H9 (cell line): ENCODE data around the gene GABBR2. TPM values are rescaled to one million over a fixed set of nuclear protein-coding genes. Genes with fewer than 3 reads are reported as not detected.

Source experiments
- DNase-seq: peaks from one replicate; pipeline ENCODE4 v3.0.0-alpha.2; 2017
- H2AFZ ChIP-seq: one replicate; pipeline ENCODE4 v1.6.1; 2013; ENCODE audit warnings: mild to moderate bottlenecking, low read length, control low read depth, moderate library complexity
- H2AK5ac ChIP-seq: 2 replicates; pipeline ENCODE4 v1.6.1; 2013; ENCODE audit warnings: low read length, control low read depth, mixed read lengths; ENCODE audit not compliant: insufficient read length
- H2BK120ac ChIP-seq: one replicate; pipeline ENCODE4 v1.6.1; 2013; ENCODE audit warnings: low read depth, mild to moderate bottlenecking, low read length, control low read depth, inconsistent platforms; ENCODE audit not compliant: poor library complexity, severe bottlenecking
- H2BK12ac ChIP-seq: 2 replicates; pipeline ENCODE4 v1.6.1; 2013; ENCODE audit warnings: low read length, control low read depth, mixed read lengths, low read depth; ENCODE audit not compliant: insufficient read length
- H2BK15ac ChIP-seq: 2 replicates; pipeline ENCODE4 v1.6.1; 2013; ENCODE audit warnings: low read depth, low read length, control low read depth
- H2BK20ac ChIP-seq: one replicate; pipeline ENCODE4 v1.6.1; 2013; ENCODE audit warnings: low read depth, mild to moderate bottlenecking, low read length, control low read depth, inconsistent platforms; ENCODE audit not compliant: poor library complexity, severe bottlenecking
- H2BK5ac ChIP-seq: 2 replicates; pipeline ENCODE4 v1.6.1; 2013; ENCODE audit warnings: low read length, control low read depth, mixed read lengths; ENCODE audit not compliant: insufficient read length
- H3K14ac ChIP-seq: 2 replicates; pipeline ENCODE4 v1.6.1; 2013; ENCODE audit warnings: low read length, control low read depth; ENCODE audit not compliant: insufficient read depth
- H3K18ac ChIP-seq: 2 replicates; pipeline ENCODE4 v1.6.1; 2013; ENCODE audit warnings: low read depth, mild to moderate bottlenecking, mixed read lengths, low read length, control low read depth; ENCODE audit not compliant: insufficient read length
- H3K23ac ChIP-seq: 2 replicates; pipeline ENCODE4 v1.6.1; 2013; ENCODE audit warnings: low read length, control low read depth, mixed read lengths, low read depth; ENCODE audit not compliant: insufficient read length
- H3K23me2 ChIP-seq: 2 replicates; pipeline ENCODE4 v1.6.1; 2013; ENCODE audit warnings: low read depth, mild to moderate bottlenecking, mixed read lengths, low read length, control low read depth; ENCODE audit not compliant: insufficient read length, poor library complexity, severe bottlenecking
- H3K27ac ChIP-seq: 2 replicates; pipeline ENCODE4 v1.5.1; 2013; ENCODE audit warnings: low read length, control low read depth, mixed read lengths, low read depth; ENCODE audit not compliant: insufficient read length
- H3K27me3 ChIP-seq: 2 replicates; pipeline ENCODE4 v1.6.1; 2013; ENCODE audit warnings: low read length, control low read depth, inconsistent platforms; ENCODE audit not compliant: insufficient read depth
- H3K4ac ChIP-seq: 2 replicates; pipeline ENCODE4 v1.6.1; 2013; ENCODE audit warnings: low read depth, mild to moderate bottlenecking, control low read depth, inconsistent platforms, low read length, moderate library complexity
- H3K4me1 ChIP-seq: 2 replicates; pipeline ENCODE4 v1.6.1; 2013; ENCODE audit warnings: low read length, control low read depth, inconsistent platforms; ENCODE audit not compliant: insufficient read depth
- H3K4me2 ChIP-seq: 2 replicates; pipeline ENCODE4 v1.6.1; 2013; ENCODE audit warnings: low read length, control low read depth, mixed read lengths; ENCODE audit not compliant: insufficient read length, insufficient read depth
- H3K56ac ChIP-seq: 2 replicates; pipeline ENCODE4 v1.6.1; 2013; ENCODE audit warnings: low read depth, mild to moderate bottlenecking, mixed read lengths, low read length, control low read depth; ENCODE audit not compliant: insufficient read length
- H3K79me1 ChIP-seq: 2 replicates; pipeline ENCODE4 v1.6.1; 2013; ENCODE audit warnings: low read depth, mild to moderate bottlenecking, moderate library complexity, low read length, control low read depth, inconsistent platforms; ENCODE audit not compliant: insufficient read depth, poor library complexity, severe bottlenecking
- H3K79me2 ChIP-seq: 2 replicates; pipeline ENCODE4 v1.6.1; 2013; ENCODE audit warnings: low read length, control low read depth, inconsistent platforms; ENCODE audit not compliant: insufficient read depth
- H3K9ac ChIP-seq: 2 replicates; pipeline ENCODE4 v1.6.1; 2013; ENCODE audit warnings: low read length, control low read depth, mixed read lengths; ENCODE audit not compliant: insufficient read length; ENCODE audit errors: extremely low read depth
- H3K9me3 ChIP-seq: one replicate; pipeline ENCODE4 v1.6.1; 2013; ENCODE audit warnings: low read depth, low read length, inconsistent platforms; ENCODE audit not compliant: control insufficient read depth
- H3T11ph ChIP-seq: one replicate; pipeline ENCODE4 v1.6.1; 2013; ENCODE audit warnings: mild to moderate bottlenecking, low read length, control low read depth, inconsistent platforms
- H4K20me1 ChIP-seq: one replicate; pipeline ENCODE4 v1.6.1; 2013; ENCODE audit not compliant: control insufficient read depth, insufficient read length, insufficient read depth
- H4K5ac ChIP-seq: 2 replicates; pipeline ENCODE4 v1.6.1; 2013; ENCODE audit warnings: low read depth, mild to moderate bottlenecking, mixed read lengths, low read length, control low read depth; ENCODE audit not compliant: insufficient read length
- H4K8ac ChIP-seq: replicated peaks from 2 replicates; pipeline ENCODE4 v1.6.1; 2013; ENCODE audit warnings: low read length, control low read depth, mixed read lengths, low read depth; ENCODE audit not compliant: insufficient read length
- H4K91ac ChIP-seq: 2 replicates; pipeline ENCODE4 v1.6.1; 2013; ENCODE audit warnings: low read depth, mild to moderate bottlenecking, moderate library complexity, mixed read lengths, low read length, control low read depth; ENCODE audit not compliant: insufficient read length
- H3K27ac Mint-ChIP-seq, 3 experiments: 2 replicates in 2 of 3; 3 replicates in 1 of 3; pipeline ENCODE4 v1.8.0; 2020 to 2021; ENCODE audit warnings: mixed read lengths in 3 of 3, mild to moderate bottlenecking in 1 of 3, moderate library complexity in 1 of 3
- H3K27me3 Mint-ChIP-seq: 2 replicates; pipeline ENCODE4 v1.8.0; 2021; ENCODE audit warnings: low read depth, mild to moderate bottlenecking, moderate library complexity, mixed read lengths
- H3K36me3 Mint-ChIP-seq, 3 experiments: 2 replicates in 2 of 3; 3 replicates in 1 of 3; pipeline ENCODE4 v1.8.0; 2020 to 2021; ENCODE audit warnings: low read depth in 3 of 3, mixed read lengths in 3 of 3; ENCODE audit not compliant: insufficient read depth in 1 of 3
- H3K4me1 Mint-ChIP-seq, 2 experiments: 2 replicates each; pipeline ENCODE4 v1.8.0; 2020; ENCODE audit warnings: mixed read lengths in 2 of 2
- H3K4me3 Mint-ChIP-seq, 2 experiments: 2 replicates in 1 of 2; 3 replicates in 1 of 2; pipeline ENCODE4 v1.8.0; 2020 to 2021; ENCODE audit warnings: mild to moderate bottlenecking in 2 of 2, mixed read lengths in 2 of 2, moderate library complexity in 1 of 2
- H3K9me3 Mint-ChIP-seq, 2 experiments: 2 replicates in 1 of 2; 3 replicates in 1 of 2; pipeline ENCODE4 v1.8.0; 2020; ENCODE audit warnings: mild to moderate bottlenecking in 2 of 2, mixed read lengths in 2 of 2, moderate library complexity in 1 of 2
- WGBS: extraction: QIAGEN DNeasy Blood & Tissue Kit; methylation state at CpG from one replicate; pipeline ENCODE4 v1.1.7; 2013; ENCODE audit warnings: missing lambda C conversion rate, low lambda C conversion rate, mixed read lengths; ENCODE audit not compliant: insufficient read length; ENCODE audit errors: extremely low coverage; 5-methylcytosine and 5-hydroxymethylcytosine counted together
- total RNA-seq: library from RNA; stranded (reverse); gene quantifications from 2 replicates; pipeline ENCODE4 v1.2.1, GENCODE V29; 2021
- TF ChIP-seq, protein P1 (sequence below): fragments of 200-600 bp; sonication (generic); conservative IDR thresholded peaks from 3 replicates; pipeline ENCODE4 v1.8.0; 2021; ENCODE audit warnings: antibody characterized with exemption, mild to moderate bottlenecking

Gene GABBR2
- total RNA-seq, 1 experiment from 2014 or later = 0.66 TPM

DNA sequence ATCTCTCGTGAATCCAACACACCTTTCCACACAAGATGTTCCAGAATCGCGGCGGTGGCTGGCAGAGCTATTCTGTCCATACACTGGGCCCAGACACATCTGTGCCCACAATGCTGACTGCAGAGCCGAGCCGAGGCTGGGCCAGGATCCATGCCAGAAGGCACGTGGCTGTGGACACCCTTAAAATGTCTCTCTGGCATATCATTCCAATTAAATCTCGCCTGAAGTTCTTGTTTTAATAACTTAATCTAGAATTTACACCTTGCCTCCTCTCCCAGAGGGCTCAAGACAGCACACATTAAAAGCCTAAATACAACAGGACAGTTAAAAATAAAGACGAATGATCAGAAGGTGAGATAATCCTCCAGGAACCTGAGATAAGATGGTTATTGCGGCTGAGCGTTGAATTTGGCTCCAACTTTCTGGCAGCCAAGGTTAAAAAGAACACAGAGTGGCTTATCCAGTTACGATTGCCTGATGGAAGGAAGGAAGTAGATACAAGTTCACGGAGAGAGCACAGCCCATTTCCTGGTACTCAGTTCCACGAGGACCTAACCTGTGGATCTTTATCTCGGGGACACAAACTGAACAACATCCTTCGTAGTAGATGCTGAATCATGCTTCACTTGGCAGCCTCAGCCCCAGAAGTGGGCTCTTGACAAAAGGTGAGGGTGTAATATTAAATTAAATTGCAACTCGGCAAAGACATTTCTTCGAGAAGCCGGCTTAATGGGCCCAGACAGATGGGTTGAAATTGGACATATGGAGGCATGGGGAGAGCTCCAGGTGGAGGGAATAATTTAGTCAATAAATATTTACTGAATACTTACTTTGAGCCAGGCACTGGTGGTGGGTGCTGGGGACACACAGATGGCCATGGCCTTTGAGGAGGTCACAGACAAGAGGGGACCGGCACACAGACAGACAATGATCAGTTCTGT is 367.3 kb downstream of the GABBR2 start:
- H2BK5ac ChIP-seq = no peak overlapping the region
- no peak overlapping the region for H2BK12ac ChIP-seq
- no peaks in the 10 kb centered on the region for H3K4me1 ChIP-seq
- H3K9ac ChIP-seq = no peak overlapping the region
- no peaks in the 10 kb centered on the region for H3K9me3 ChIP-seq
- no peak overlapping the region for H3K14ac ChIP-seq
- H3K23me2 ChIP-seq = no peaks in the 10 kb centered on the region
- TF ChIP-seq, protein P1, sequence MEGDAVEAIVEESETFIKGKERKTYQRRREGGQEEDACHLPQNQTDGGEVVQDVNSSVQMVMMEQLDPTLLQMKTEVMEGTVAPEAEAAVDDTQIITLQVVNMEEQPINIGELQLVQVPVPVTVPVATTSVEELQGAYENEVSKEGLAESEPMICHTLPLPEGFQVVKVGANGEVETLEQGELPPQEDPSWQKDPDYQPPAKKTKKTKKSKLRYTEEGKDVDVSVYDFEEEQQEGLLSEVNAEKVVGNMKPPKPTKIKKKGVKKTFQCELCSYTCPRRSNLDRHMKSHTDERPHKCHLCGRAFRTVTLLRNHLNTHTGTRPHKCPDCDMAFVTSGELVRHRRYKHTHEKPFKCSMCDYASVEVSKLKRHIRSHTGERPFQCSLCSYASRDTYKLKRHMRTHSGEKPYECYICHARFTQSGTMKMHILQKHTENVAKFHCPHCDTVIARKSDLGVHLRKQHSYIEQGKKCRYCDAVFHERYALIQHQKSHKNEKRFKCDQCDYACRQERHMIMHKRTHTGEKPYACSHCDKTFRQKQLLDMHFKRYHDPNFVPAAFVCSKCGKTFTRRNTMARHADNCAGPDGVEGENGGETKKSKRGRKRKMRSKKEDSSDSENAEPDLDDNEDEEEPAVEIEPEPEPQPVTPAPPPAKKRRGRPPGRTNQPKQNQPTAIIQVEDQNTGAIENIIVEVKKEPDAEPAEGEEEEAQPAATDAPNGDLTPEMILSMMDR = no peak
- no peak overlapping the region for H3K27ac ChIP-seq
- Mint-ChIP-seq H3K36me3 (no peaks in the 10 kb centered on the region), H3K9me3 (peaks cover 0 to 6% of the 10 kb centered on the region in 2 experiments; a peak in 3 of 5 replicates), H3K4me3 (no peak overlapping the region), H3K27ac (no peak overlapping the region), H3K27me3 (peaks cover 19% of the 10 kb centered on the region), H3K4me1 (no peaks in the 10 kb centered on the region)
- H3K18ac ChIP-seq = no peak overlapping the region
- no peak overlapping the region for H4K91ac ChIP-seq
- no peak overlapping the region for H2BK120ac ChIP-seq
- no peak overlapping the region for H3K4ac ChIP-seq
- no peak overlapping the region for H2AK5ac ChIP-seq
- no peak overlapping the region for H2BK15ac ChIP-seq
- no peak for DNase-seq
- no peak overlapping the region for H4K8ac ChIP-seq
- no peak overlapping the region for H3K56ac ChIP-seq
- WGBS = no CpG with 5 or more reads among the region's 20 CpGs
- H3T11ph ChIP-seq = no peak overlapping the region
- no peaks in the 10 kb centered on the region for H3K27me3 ChIP-seq
- H4K5ac ChIP-seq = no peak overlapping the region
- no peaks in the 10 kb centered on the region for H4K20me1 ChIP-seq
- no peak overlapping the region for H3K4me2 ChIP-seq
- no peak overlapping the region for H3K23ac ChIP-seq
- H2AFZ ChIP-seq = no peak overlapping the region
- H3K79me1 ChIP-seq = no peaks in the 10 kb centered on the region
- H2BK20ac ChIP-seq = no peak overlapping the region
- H3K79me2 ChIP-seq = no peaks in the 10 kb centered on the region
